Neural cell (in vitro differentiated cells): Measurements from ENCODE around the gene CDK11A. TPM values are rescaled to one million over a fixed set of nuclear protein-coding genes. Genes with fewer than 3 reads are reported as not detected.

ENCODE experiments used
- H2AFZ ChIP-seq: fragments of 200-600, 300-800 bp; sonication (generic), shearing (Covaris generic); 2 replicates; pipeline ENCODE4 v1.6.0; 2014; ENCODE audit warnings: low read depth, mild to moderate bottlenecking, antibody characterized with exemption, low read length, moderate library complexity
- H3F3A ChIP-seq: fragments of 200-600 bp; shearing (Covaris generic); 2 replicates; pipeline ENCODE4 v1.6.1; 2016; ENCODE audit warnings: mild to moderate bottlenecking, moderate library complexity, mixed read lengths, antibody characterized with exemption, low read length; ENCODE audit not compliant: insufficient read depth, poor library complexity, severe bottlenecking
- H3K27ac ChIP-seq: fragments of 200-600, 300-800 bp; sonication (generic), shearing (Covaris generic); 2 replicates; pipeline ENCODE4 v1.5.1; 2014; ENCODE audit warnings: mild to moderate bottlenecking, low read length, moderate library complexity
- H3K27me3 ChIP-seq: fragments of 300-800, 200-600 bp; sonication (generic), shearing (Covaris generic); 2 replicates; pipeline ENCODE4 v1.6.0; 2014; ENCODE audit warnings: mild to moderate bottlenecking, low read depth, low read length, moderate library complexity; ENCODE audit not compliant: insufficient read depth
- H3K36me3 ChIP-seq: fragments of 300-800, 200-600 bp; sonication (generic), shearing (Covaris generic); 2 replicates; pipeline ENCODE4 v1.5.1; 2014; ENCODE audit warnings: mild to moderate bottlenecking, antibody characterized with exemption, low read length, moderate library complexity; ENCODE audit not compliant: insufficient read depth
- H3K4me2 ChIP-seq: fragments of 300-800, 200-600 bp; sonication (generic), shearing (Covaris generic); 2 replicates; pipeline ENCODE4 v1.6.0; 2014; ENCODE audit warnings: mild to moderate bottlenecking, low read length
- H3K4me3 ChIP-seq: fragments of 300-800, 200-600 bp; sonication (generic), shearing (Covaris generic); 2 replicates; pipeline ENCODE4 v1.5.1; 2014; ENCODE audit warnings: mild to moderate bottlenecking, low read length, moderate library complexity
- H3K79me2 ChIP-seq: fragments of 200-600 bp; shearing (Covaris generic); replicated peaks from 2 replicates; pipeline ENCODE4 v1.6.0; 2014; ENCODE audit warnings: mild to moderate bottlenecking, low read length, moderate library complexity; ENCODE audit not compliant: insufficient read depth
- H3K9ac ChIP-seq: fragments of 300-800, 200-600 bp; sonication (generic), shearing (Covaris generic); 2 replicates; pipeline ENCODE4 v1.6.1; 2016; ENCODE audit warnings: mild to moderate bottlenecking, low read length, mixed read lengths
- H3K9me2 ChIP-seq: fragments of 200-600 bp; shearing (Covaris generic); 2 replicates; pipeline ENCODE4 v1.6.1; 2016; ENCODE audit warnings: mild to moderate bottlenecking, low read length, mixed read lengths; ENCODE audit not compliant: insufficient read depth
- H3K9me3 ChIP-seq: fragments of 200-600, 300-800 bp; sonication (generic), shearing (Covaris generic); 2 replicates; pipeline ENCODE4 v1.6.1; 2016; ENCODE audit warnings: mild to moderate bottlenecking, mixed run types, low read length, moderate library complexity, mixed read lengths
- H4K20me1 ChIP-seq: fragments of 200-600 bp; shearing (Covaris generic); 2 replicates; pipeline ENCODE4 v1.6.1; 2016; ENCODE audit warnings: mild to moderate bottlenecking, mixed run types; ENCODE audit not compliant: insufficient read depth
- CTCF ChIP-seq: fragments of 450-650 bp; IDR thresholded peaks from 2 replicates; pipeline ENCODE4 v1.5.1; 2014; ENCODE audit warnings: antibody characterized with exemption, mild to moderate bottlenecking, moderate library complexity; ENCODE audit not compliant: poor library complexity, severe bottlenecking
- EP300 ChIP-seq: fragments of 450-650 bp; conservative IDR thresholded peaks from 2 replicates; pipeline ENCODE4 v1.6.1; 2014; ENCODE audit warnings: antibody characterized with exemption, mild to moderate bottlenecking, moderate library complexity; ENCODE audit not compliant: poor library complexity, severe bottlenecking
- EZH2 ChIP-seq: fragments of 200-600, 300-800 bp; shearing (Covaris generic), sonication (generic); IDR thresholded peaks from 2 replicates; pipeline ENCODE4 v1.6.1; 2014; ENCODE audit warnings: antibody characterized with exemption, low read length, borderline replicate concordance, mild to moderate bottlenecking; ENCODE audit not compliant: insufficient read depth, poor library complexity, severe bottlenecking
- MXI1 ChIP-seq: fragments of 450-650 bp; conservative IDR thresholded peaks from 2 replicates; pipeline ENCODE4 v1.6.1; 2014; ENCODE audit warnings: antibody characterized with exemption, mild to moderate bottlenecking; ENCODE audit not compliant: poor library complexity, severe bottlenecking
- POLR2AphosphoS5 ChIP-seq: IDR thresholded peaks from 2 replicates; pipeline ENCODE4 v1.6.1; 2012
- RAD21 ChIP-seq: fragments of 450-650 bp; conservative IDR thresholded peaks from 2 replicates; pipeline ENCODE4 v1.6.1; 2014; ENCODE audit warnings: antibody characterized with exemption, mild to moderate bottlenecking, moderate library complexity
- REST ChIP-seq: IDR thresholded peaks from 2 replicates; pipeline ENCODE4 v1.6.1; 2012; ENCODE audit warnings: borderline replicate concordance
- SMC3 ChIP-seq: fragments of 450-650 bp; conservative IDR thresholded peaks from 2 replicates; pipeline ENCODE4 v1.6.1; 2014; ENCODE audit warnings: antibody characterized with exemption, mild to moderate bottlenecking, moderate library complexity; ENCODE audit not compliant: poor library complexity
- TAF1 ChIP-seq: IDR thresholded peaks from 2 replicates; pipeline ENCODE4 v1.6.1; 2012; ENCODE audit warnings: low read depth
- polyA plus RNA-seq: library from polyadenylated mRNA; depleted of rRNA; stranded (reverse); fragments of >200 nt; gene quantifications from 2 replicates; pipeline ENCODE4 v1.2.3, GENCODE V29; 2014

The CDK11A gene
- polyA plus RNA-seq, 1 donor from 2014 or later, result 20.2 TPM

GRCh38 chr1:1672181-1672965 is 51.8 kb downstream of the CDK11A start:
- Histone ChIP-seq H3K9me2 (no peaks in the 10 kb centered on the region), H3K27me3 (no peaks in the 10 kb centered on the region), H2AFZ (no peak overlapping the region), H3K9me3 (no peaks in the 10 kb centered on the region), H3K36me3 (peaks cover 8% of the 10 kb centered on the region), H3K4me2 (no peak overlapping the region), H3K4me3 (no peak overlapping the region), H3K79me2 (peaks cover 4% of the 10 kb centered on the region), H4K20me1 (no peaks in the 10 kb centered on the region), H3F3A (no peaks in the 10 kb centered on the region), H3K9ac (no peak overlapping the region), H3K27ac (no peak overlapping the region)
- TF ChIP-seq CTCF (no peak), SMC3 (no peak), MXI1 (no peak), EP300 (no peak), POLR2AphosphoS5 (no peak), TAF1 (no peak), REST (no peak), EZH2 (no peak), RAD21 (no peak)

GRCh38 chr1:1671365-1672119 is 52.6 kb downstream of the CDK11A start:
- Histone ChIP-seq H2AFZ (no peak overlapping the region), H3K9me3 (no peaks in the 10 kb centered on the region), H3K4me3 (no peak overlapping the region), H3F3A (no peaks in the 10 kb centered on the region), H4K20me1 (no peaks in the 10 kb centered on the region), H3K9ac (no peak overlapping the region), H3K27me3 (no peaks in the 10 kb centered on the region), H3K27ac (no peak overlapping the region), H3K79me2 (peaks cover 4% of the 10 kb centered on the region), H3K36me3 (peaks cover 8% of the 10 kb centered on the region), H3K4me2 (no peak overlapping the region), H3K9me2 (no peaks in the 10 kb centered on the region)
- TF ChIP-seq TAF1 (no peak), CTCF (no peak), SMC3 (no peak), EP300 (no peak), EZH2 (no peak), MXI1 (no peak), REST (no peak), RAD21 (no peak), POLR2AphosphoS5 (no peak)
